SK-MEL-5 (cell line): ENCODE data around the gene MCOLN2. TPM values are rescaled to one million over a fixed set of nuclear protein-coding genes. Genes with fewer than 3 reads are reported as not detected.
"Not testable (repeated sequence)": the region's sequence is repeated elsewhere in the genome, so short reads cannot be mapped to it uniquely, and the experiment has no call there.

Experiments used
- DNase-seq: peaks from one replicate; pipeline ENCODE4 v3.0.0-alpha.2; 2016; ENCODE audit warnings: low read depth, low spot score
- in situ Hi-C: cut with HindIII; loops from 2 replicates; pipeline ENCODE4 v1.10.0; 2016; ENCODE audit warnings: low sequenced_read_pairs, high pct_unique_total_duplicates, low pct_unique_long_range_greater_than_20kb
- total RNA-seq: library from RNA; depleted of rRNA; stranded (reverse); fragments of >200 nt; shearing (Covaris generic); gene quantifications from 2 replicates; pipeline ENCODE4 v1.2.3, GENCODE V29; 2014

MCOLN2 gene
- total RNA-seq, 1 experiment from 2014 or later, result 18.1 TPM

- no peak for DNase-seq
- in situ Hi-C loops, result no loop called here
Measured at GRCh38 chr1:84995484-84996334, 1.2 kb downstream of the MCOLN2 start.

DNA sequence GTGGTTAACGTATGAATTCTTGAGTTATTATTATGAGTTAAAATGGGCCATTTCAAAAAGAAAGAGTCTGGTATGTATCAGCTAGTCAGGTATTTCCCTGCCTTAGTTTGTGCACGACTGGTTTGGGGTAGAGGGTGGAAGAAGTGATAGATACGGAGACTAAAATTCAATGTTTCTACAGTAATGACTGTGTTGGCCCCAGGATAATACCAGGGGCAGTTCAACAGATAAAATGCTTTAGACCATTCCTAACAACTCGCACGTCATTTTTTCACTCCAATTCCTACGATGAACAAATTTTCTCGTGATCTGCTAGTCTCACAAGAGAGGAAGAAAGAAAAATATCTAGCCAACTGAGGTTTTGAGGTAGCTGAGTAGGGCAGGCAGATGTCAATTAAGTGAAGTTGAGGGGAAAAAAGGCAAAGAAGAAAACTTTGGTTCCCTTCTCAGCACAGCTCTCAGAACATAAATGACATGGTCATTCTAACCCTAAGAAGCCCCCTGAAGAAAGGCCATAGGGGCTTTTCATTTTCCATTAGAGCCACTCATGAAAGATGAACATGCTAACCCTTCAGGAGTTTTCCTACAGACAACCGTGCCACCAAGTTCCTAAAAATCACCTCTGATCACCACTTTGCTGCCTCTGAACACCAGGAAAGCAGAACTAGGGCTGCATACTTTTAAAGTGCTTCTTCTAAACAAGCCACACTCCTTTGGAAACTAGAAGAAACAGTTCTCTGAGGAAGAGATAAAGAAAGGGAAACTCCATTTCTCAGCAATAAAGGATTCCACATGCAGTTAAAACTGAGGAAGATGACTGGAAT is 5.6 kb downstream of the MCOLN2 start:
- in situ Hi-C loops, result no loop called here
- DNase-seq, result no peak

- in situ Hi-C loops, result no loop called here
- no peak for DNase-seq
Measured at GRCh38 chr1:84988588-84988987, 8.3 kb downstream of the MCOLN2 start.

DNA sequence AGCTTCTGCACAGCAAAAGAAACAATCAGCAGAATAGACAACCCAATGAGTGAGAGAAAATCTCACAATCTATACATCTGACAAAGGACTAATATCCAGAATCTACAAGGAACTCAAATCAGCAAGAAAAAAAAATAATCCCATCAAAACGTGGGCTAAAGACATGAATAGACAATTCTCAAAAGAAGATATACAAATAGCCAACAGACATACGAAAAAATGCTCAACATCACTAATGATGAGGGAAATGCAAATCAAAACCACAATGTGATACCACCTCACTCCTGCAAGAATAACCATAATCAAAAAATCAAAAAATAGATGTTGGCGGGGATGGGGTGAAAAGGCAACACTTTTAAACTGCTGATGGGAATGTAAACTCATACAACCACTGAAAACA is 10.4 kb downstream of the MCOLN2 start:
- DNase-seq, in situ Hi-C loops: not testable (repeated sequence)

DNA sequence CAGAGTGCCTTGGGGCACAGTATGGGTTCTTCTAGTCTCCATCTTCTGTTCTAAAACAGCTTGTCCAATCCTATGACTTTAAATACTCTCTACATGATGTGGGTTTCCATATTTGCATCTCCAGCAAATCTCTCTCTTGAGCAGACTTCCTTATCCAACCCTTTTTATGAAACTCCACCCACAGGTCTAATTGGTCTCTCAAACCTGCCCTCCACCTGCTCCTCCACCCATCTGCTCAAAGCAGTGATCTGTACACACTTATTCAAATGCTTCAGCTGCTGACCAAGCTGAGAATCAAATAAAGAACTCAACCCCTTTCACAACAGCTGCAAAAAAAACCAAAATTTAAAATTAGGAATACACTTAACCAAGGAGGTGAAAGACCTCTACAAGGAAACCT is 11.5 kb downstream of the MCOLN2 start:
- DNase-seq, result no peak
- in situ Hi-C loops, result no loop called here

DNA sequence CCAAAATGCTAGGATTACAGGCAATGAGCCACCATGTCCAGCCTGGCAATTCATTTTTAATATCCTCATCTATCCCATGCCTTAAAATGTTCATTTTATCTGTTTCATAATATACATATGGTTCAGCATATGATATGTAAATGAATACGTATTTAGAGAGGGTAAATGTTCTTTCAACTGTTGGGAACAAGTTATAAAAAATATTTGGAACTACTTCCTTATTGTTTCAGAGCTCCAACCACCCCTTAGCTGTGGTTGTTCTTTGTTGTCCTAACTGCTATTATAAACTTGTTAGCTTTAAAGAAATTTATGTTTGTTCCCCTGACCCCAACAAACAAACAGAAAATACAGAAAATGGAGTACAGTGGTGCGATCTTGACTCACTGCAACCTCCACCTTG is 14.5 kb downstream of the MCOLN2 start:
- no peak for DNase-seq
- in situ Hi-C loops, result no loop called here

GRCh38 chr1:84975035-84975434 is 21.9 kb downstream of the MCOLN2 start:
- no peak for DNase-seq
- in situ Hi-C loops, result no loop called here

GRCh38 chr1:84973498-84974334 is 23.2 kb downstream of the MCOLN2 start:
- in situ Hi-C loops, result no loop called here
- DNase-seq, result peak; percentile 41

GRCh38 chr1:84972377-84972987 is 24.4 kb downstream of the MCOLN2 start:
- DNase-seq, result peak; percentile 22
- in situ Hi-C loops, result no loop called here

DNA sequence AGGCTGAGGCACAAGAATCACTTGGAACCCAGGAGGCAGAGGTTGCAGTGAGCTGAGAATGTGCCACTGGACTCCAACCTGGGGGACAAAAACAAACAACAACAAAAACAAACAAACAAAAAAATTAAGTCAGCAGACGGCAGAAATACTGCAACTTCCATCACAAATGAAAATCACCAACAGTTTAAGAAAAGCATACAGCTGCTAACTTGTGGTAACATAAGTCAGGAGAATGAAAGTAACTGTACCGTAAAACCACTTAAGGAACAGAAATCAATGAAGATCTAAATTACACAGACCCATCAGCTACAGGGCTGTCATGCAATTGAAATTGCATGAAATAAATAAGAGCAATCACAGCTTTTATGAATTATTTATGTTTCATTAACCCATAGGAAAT is 25.0 kb downstream of the MCOLN2 start:
- DNase-seq, result no peak
- in situ Hi-C loops, result no loop called here

DNA sequence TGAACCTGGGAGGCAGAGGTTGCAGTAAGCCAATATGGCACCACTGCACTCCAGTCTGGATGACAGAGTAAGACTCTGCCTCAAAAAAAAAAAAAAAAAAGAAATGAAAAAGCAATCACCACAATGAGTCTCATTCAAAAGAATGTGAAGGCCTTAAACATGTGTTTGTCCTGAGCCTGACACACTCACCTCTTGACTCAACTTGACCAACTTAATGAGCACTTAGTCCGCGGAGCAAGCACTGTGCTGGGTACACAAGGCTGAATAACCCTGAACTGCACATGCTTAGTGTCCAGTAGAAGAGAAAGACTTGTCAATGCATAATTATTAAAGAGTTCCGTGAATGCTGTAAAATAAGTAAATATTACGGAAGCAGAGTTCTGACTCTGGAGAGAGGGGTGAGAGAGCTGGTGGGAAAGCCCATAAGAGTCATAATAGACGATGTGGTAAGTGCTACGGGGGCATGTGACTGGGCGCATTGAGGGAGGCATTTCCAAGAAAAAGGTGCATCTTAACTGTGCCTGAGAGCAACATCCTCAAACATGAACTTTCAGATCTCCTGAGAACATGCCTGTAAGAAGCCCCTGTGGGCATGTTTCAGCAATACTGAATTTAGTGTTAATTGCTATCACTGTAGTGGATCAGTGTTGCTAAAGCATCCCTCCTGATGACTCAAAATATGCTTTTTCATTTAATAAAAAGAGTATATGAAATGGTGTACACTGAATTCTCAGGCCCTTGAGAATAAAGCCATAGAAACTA is 27.2 kb downstream of the MCOLN2 start:
- DNase-seq, result no peak
- in situ Hi-C loops, result no loop called here

- no peak for DNase-seq
Measured at GRCh38 chr1:84968865-84969264, 28.0 kb downstream of the MCOLN2 start.

DNA sequence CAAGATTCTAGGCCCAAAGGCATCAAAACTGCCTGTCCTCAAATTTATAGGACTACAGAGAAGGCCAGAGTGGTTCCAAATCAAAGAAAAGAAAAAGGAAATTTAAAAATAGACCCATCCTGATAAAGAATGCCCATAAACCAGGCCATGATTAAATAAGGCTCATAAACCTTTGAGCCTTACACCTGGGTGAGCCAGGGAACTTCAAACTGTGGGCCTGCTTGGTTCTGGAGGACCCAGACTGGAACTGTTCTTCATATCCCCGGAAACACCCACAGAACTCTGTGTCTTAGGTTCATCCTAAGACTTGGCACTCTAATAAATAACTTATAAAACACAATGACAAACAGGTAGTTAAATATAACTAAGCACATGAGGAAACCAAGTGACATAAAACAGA is 28.8 kb downstream of the MCOLN2 start:
- in situ Hi-C loops, result no loop called here
- DNase-seq, result no peak

More at GRCh38 chr1:84968865-84969264, 28.0 kb downstream of the MCOLN2 start:
- in situ Hi-C loops, result no loop called here

DNA sequence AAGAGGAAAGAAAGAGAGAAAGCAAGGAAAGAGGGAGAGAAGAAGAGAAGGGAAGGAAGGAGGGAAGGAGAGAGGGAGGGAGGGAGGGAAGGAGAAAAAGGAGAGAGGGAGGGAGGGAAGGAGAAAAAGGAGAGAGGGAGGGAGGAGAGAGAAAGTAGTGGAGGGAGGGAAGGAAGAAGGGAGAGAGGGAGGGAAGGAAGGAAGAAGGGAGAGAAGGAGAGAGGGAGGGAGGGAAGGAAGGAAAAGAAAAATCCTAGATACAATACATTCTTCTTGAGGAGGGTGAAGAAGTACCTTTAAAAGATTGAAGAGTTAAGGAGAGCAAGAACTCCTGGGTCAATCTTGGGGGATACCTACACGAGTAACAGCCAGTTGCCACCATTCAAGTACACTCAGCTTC is 29.2 kb downstream of the MCOLN2 start:
- DNase-seq, result no peak
- in situ Hi-C loops, result no loop called here

GRCh38 chr1:84963021-84963420 is 33.9 kb downstream of the MCOLN2 start:
- in situ Hi-C loops, result no loop called here

GRCh38 chr1:84961316-84961715 is 35.6 kb downstream of the MCOLN2 start:
- no peak for DNase-seq
- in situ Hi-C loops, result no loop called here

More at GRCh38 chr1:84963021-84963420, 33.9 kb downstream of the MCOLN2 start:
- no peak for DNase-seq

- DNase-seq, result peak; percentile 34
- in situ Hi-C loops, result no loop called here
Measured at GRCh38 chr1:84960371-84960770, 36.5 kb downstream of the MCOLN2 start.
